ENCODE measurements around the gene CASZ1. TPM values are rescaled to one million over a fixed set of nuclear protein-coding genes. Genes with fewer than 3 reads are reported as not detected.
A peak's percentile ranks its signal among the peaks of the same experiment; 100 is the strongest.

Gene CASZ1
- total and polyA plus RNA-seq, 9 of the 15 experiments (the other 6 are each of a cell fraction or from before 2014, with no cell fraction given): 0.01 to 4.0 (median 0.76) TPM; not detected in 1

DNA sequence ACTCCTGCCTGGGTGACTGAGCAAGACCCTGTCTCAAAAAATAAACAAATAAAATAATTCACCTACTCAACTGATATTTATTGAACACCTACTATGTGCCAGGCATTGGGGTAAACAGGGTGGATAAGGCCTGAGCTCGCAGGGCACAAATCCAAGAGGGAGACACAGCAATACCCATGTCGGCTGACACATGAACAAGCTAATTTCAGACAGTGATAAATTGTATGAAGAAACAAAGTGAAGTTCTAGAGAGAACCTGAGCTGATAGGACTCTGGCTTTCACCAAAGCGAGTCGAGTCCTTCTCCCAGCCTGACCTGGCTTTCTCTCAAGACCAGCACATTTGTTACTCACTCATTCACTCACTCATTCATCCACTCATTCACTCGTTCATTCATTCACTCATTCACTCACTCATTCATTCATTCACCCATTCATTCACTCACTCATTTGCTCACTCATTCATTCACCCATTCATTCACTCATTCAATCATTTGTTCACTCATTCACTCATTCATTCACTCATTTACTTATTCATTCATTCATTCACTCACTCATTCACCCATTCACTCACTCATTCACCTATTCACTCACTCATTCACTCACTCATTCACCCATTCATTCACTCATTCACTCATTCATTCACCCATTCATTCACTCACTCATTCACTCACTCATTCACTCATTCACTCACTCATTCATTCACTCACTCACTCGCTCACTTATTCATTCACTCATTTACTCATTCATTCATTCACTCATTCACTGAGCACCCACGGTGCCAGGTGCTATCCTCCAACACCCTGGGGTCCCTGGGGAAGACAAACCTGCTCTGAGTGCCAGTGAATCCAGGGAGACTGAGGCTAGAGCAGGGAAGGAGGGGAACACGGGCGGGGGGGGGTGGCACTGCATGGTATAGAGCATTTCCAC is 37.4 kb upstream of the CASZ1 start (continued):
- TF ChIP-seq, protein P1, sequence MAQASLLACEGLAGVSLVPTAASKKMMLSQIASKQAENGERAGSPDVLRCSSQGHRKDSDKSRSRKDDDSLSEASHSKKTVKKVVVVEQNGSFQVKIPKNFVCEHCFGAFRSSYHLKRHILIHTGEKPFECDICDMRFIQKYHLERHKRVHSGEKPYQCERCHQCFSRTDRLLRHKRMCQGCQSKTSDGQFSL (CRISPR knock-in tag; IDR thresholded peaks at IDR 0.05): no peak
- TF ChIP-seq, protein P1 (tag; IDR thresholded peaks at IDR 0.05): no peak
- TF ChIP-seq IRF2 (CRISPR knock-in tag; IDR thresholded peaks at IDR 0.05) (no peak), DDX20 (tag; IDR thresholded peaks at IDR 0.05; ENCODE audit: low read depth) (no peak), NEUROD1 (IDR thresholded peaks at IDR 0.05; ENCODE audit: borderline replicate concordance, low read depth, low read length, partially characterized antibody) (no peak), ASH1L (IDR thresholded peaks at IDR 0.05; ENCODE audit: borderline replicate concordance, low read depth, partially characterized antibody) (no peak), FOXJ2 (tag; IDR thresholded peaks at IDR 0.05) (no peak), RAD21 (CRISPR knock-in tag; conservative IDR thresholded peaks at IDR 0.05 in 1 of 2, IDR thresholded peaks at IDR 0.05 in 1 of 2) (no peak), BCOR (IDR thresholded peaks at IDR 0.05) (peak; percentile 64), ZNF436 (CRISPR knock-in tag; IDR thresholded peaks at IDR 0.05) (no peak), NR2C1 (IDR thresholded peaks at IDR 0.05) (no peak), NR2C1 (tag; IDR thresholded peaks at IDR 0.05) (no peak), E2F3 (CRISPR knock-in tag; IDR thresholded peaks at IDR 0.05) (no peak), HDAC3 (IDR thresholded peaks at IDR 0.05; ENCODE audit: borderline replicate concordance, partially characterized antibody) (no peak), PHB2 (IDR thresholded peaks at IDR 0.05; ENCODE audit: low read depth) (no peak), SPI1 (IDR thresholded peaks at IDR 0.05; ENCODE audit: borderline replicate concordance, low read depth, low read length) (no peak)
- TF ChIP-seq, protein P2, sequence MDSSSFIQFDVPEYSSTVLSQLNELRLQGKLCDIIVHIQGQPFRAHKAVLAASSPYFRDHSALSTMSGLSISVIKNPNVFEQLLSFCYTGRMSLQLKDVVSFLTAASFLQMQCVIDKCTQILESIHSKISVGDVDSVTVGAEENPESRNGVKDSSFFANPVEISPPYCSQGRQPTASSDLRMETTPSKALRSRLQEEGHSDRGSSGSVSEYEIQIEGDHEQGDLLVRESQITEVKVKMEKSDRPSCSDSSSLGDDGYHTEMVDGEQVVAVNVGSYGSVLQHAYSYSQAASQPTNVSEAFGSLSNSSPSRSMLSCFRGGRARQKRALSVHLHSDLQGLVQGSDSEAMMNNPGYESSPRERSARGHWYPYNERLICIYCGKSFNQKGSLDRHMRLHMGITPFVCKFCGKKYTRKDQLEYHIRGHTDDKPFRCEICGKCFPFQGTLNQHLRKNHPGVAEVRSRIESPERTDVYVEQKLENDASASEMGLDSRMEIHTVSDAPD (CRISPR knock-in tag; IDR thresholded peaks at IDR 0.05): no peak
- TF ChIP-seq, protein P3, sequence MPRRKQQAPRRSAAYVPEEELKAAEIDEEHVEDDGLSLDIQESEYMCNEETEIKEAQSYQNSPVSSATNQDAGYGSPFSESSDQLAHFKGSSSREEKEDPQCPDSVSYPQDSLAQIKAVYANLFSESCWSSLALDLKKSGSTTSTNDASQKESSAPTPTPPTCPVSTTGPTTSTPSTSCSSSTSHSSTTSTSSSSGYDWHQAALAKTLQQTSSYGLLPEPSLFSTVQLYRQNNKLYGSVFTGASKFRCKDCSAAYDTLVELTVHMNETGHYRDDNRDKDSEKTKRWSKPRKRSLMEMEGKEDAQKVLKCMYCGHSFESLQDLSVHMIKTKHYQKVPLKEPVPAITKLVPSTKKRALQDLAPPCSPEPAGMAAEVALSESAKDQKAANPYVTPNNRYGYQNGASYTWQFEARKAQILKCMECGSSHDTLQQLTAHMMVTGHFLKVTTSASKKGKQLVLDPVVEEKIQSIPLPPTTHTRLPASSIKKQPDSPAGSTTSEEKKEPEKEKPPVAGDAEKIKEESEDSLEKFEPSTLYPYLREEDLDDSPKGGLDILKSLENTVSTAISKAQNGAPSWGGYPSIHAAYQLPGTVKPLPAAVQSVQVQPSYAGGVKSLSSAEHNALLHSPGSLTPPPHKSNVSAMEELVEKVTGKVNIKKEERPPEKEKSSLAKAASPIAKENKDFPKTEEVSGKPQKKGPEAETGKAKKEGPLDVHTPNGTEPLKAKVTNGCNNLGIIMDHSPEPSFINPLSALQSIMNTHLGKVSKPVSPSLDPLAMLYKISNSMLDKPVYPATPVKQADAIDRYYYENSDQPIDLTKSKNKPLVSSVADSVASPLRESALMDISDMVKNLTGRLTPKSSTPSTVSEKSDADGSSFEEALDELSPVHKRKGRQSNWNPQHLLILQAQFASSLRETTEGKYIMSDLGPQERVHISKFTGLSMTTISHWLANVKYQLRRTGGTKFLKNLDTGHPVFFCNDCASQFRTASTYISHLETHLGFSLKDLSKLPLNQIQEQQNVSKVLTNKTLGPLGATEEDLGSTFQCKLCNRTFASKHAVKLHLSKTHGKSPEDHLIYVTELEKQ (CRISPR knock-in tag; IDR thresholded peaks at IDR 0.05): no peak
